Left colon (tissue), 2 donors: ENCODE data around the gene ZDHHC13. TPM values are rescaled to one million over a fixed set of nuclear protein-coding genes. Genes with fewer than 3 reads are reported as not detected.
A peak's percentile ranks its signal among the peaks of the same experiment; 100 is the strongest.

Source experiments
- ATAC-seq: fragments of 200-7000 bp; cut with Tn5 transposase; one replicate; pipeline ENCODE4 v1.9.1; 2020; ENCODE audit warnings: mild to moderate bottlenecking, moderate library complexity
- DNase-seq, 2 donors: peaks; one replicate each; pipeline ENCODE4 v3.0.0-alpha.2; 2020
- intact Hi-C, 2 donors: fragments of 100-400 bp; cut with DNase I in 1 of 2; cut with micrococcal nuclease in 1 of 2; formaldehyde crosslinking; loops; one replicate each; pipeline versions ENCODE4 v1.11.2 to v1.14.0; 2022; cut with DNase I, micrococcal nuclease
- total RNA-seq, 2 donors: library from RNA; stranded (reverse); fragmentation: NEBNext Ultra II Directional; extraction: Animal tissue kit (Norgen Biotek cat#: 25700); gene quantifications; one replicate each; pipeline ENCODE4 v1.2.1, GENCODE V29; 2021
- donor health status: DM: no; HTN: no; CAD: no.
- donor health status: DM: yes; HTN: yes; CAD: no.

Gene ZDHHC13
- total RNA-seq, 2 donors from 2014 or later: 30.5 to 32.9 TPM

- intact Hi-C loops: no loop called here
- DNase-seq (no peak), ATAC-seq (peak; percentile 73)
Observed at GRCh38 chr11:19145319-19145718, 28.4 kb downstream of the ZDHHC13 start.

GRCh38 chr11:19156892-19157291 is 39.9 kb downstream of the ZDHHC13 start:
- no peak for DNase-seq
- ATAC-seq: no peak
- intact Hi-C loops: no loop called here

- no peak for DNase-seq
- intact Hi-C loops: no loop called here
- no peak for ATAC-seq
Observed at GRCh38 chr11:19160847-19161246, 43.9 kb downstream of the ZDHHC13 start.

- intact Hi-C loops: no loop called here
- no peak for ATAC-seq
- no peak for DNase-seq
Observed at GRCh38 chr11:19161651-19162050, 44.7 kb downstream of the ZDHHC13 start.

- intact Hi-C loops: no loop called here
- ATAC-seq (no peak), DNase-seq (no peak)
Observed at GRCh38 chr11:19162951-19163505, 46.1 kb downstream of the ZDHHC13 start.

- intact Hi-C loops: no loop called here
- ATAC-seq (no peak), DNase-seq (no peak)
Observed at GRCh38 chr11:19163617-19164016, 46.6 kb downstream of the ZDHHC13 start.

- no peak for ATAC-seq
- intact Hi-C loops: no loop called here
- no peak for DNase-seq
Observed at GRCh38 chr11:19164230-19164855, 47.4 kb downstream of the ZDHHC13 start.

GRCh38 chr11:19164881-19165280 is 47.9 kb downstream of the ZDHHC13 start:
- intact Hi-C loops: no loop called here
- ATAC-seq (no peak), DNase-seq (no peak)

GRCh38 chr11:19168090-19168489 is 51.1 kb downstream of the ZDHHC13 start:
- no peak for ATAC-seq
- intact Hi-C loops: no loop called here
- no peak for DNase-seq

- DNase-seq (no peak), ATAC-seq (no peak)
- intact Hi-C loops: no loop called here
Observed at GRCh38 chr11:19173004-19173689, 56.2 kb downstream of the ZDHHC13 start.

GRCh38 chr11:19173964-19174638 is 57.1 kb downstream of the ZDHHC13 start:
- intact Hi-C loops: no loop called here
- no peak for DNase-seq
- no peak for ATAC-seq

GRCh38 chr11:19176629-19177186 is 59.7 kb downstream of the ZDHHC13 start:
- DNase-seq: no peak
- intact Hi-C loops: no loop called here
- ATAC-seq: no peak

- DNase-seq (no peak), ATAC-seq (no peak)
- intact Hi-C loops: no loop called here
Observed at GRCh38 chr11:19181531-19182261, 64.7 kb downstream of the ZDHHC13 start.

- intact Hi-C loops: no loop called here
- ATAC-seq: no peak
- DNase-seq: no peak
Observed at GRCh38 chr11:19183646-19184045, 66.7 kb downstream of the ZDHHC13 start.

GRCh38 chr11:19185036-19185435 is 68.1 kb downstream of the ZDHHC13 start:
- ATAC-seq: no peak

GRCh38 chr11:19185516-19186052 is 68.6 kb downstream of the ZDHHC13 start:
- DNase-seq: no peak
- intact Hi-C loops: no loop called here
- no peak for ATAC-seq

More at GRCh38 chr11:19185036-19185435, 68.1 kb downstream of the ZDHHC13 start:
- intact Hi-C loops: no loop called here
- DNase-seq: no peak

GRCh38 chr11:19187114-19187832 is 70.3 kb downstream of the ZDHHC13 start:
- no peak for ATAC-seq
- DNase-seq: no peak
- intact Hi-C loops: no loop called here

GRCh38 chr11:19187833-19188258 is 70.9 kb downstream of the ZDHHC13 start:
- ATAC-seq (no peak), DNase-seq (no peak)
- intact Hi-C loops: no loop called here
